ENCODE data around the gene INAFM2.

INAFM2 gene

DNA sequence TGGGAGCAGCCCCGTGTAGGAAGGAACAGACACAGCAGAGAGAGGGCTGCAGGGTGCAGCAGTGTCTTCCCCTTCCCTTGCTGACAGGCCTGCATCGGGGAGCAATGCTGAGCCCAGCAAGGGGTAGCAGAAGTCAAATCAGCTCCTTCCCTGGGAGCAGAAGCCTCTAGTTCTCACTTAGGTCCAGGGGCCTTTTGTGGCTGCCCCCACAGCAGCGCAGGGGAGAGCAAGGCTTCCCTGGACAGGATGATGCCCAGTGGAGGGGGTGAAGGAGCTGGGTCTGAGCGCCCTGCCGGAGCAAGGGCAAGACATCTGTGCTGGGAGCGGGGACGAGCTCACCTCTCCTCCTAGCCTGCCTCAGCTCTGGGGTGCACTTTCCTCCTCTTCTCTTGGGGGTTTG is 16.6 kb upstream of the INAFM2 start:
- no peak for DNase-seq (ENCODE audit: low spot score)

DNA sequence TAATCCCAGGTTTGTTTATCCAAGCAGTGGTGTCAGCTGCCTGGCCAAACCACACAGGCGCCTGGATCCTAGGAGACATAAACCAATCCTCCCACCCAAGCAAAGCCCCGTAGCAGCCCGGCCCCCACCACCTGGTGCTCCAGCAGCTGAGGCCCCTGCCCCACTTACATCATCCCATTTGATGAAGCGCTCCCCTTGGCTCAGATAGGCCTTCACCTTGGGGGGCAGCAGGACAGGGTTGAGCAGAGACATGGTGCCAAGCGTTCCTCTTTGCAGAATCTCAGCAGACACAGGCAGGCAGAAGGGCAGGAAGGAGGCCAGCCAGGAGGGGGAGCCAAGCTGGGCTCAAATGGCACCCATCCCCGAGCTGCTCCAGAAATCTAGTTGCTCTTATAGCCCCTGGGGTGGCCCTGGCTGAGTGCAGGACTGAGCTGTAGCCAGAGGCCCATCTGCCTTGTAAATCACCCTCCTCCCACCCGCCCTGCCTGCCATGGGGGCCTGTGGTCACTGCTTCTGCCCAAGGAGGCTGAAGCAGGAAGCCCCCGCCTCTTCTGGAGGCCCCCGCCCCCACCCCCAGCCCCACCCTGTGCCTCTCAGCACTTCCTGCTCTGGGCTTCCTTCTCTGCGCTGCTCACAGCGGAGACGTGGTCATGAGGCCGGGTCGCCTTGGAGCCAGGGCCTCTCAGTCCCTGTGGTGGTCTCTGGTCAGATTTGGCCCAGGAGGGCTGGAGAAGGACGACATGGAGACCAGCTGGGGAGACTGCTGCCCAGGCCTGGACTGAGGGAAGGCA is 15.9 kb upstream of the INAFM2 start, which contains the start of gene PLCB2:
TSS of gene PLCB2 (minus strand) at position 515 of the 791 bp plus-strand sequence. CDS start at position 252, 263 bp downstream.
- no peak for DNase-seq (ENCODE audit: low spot score)

DNA sequence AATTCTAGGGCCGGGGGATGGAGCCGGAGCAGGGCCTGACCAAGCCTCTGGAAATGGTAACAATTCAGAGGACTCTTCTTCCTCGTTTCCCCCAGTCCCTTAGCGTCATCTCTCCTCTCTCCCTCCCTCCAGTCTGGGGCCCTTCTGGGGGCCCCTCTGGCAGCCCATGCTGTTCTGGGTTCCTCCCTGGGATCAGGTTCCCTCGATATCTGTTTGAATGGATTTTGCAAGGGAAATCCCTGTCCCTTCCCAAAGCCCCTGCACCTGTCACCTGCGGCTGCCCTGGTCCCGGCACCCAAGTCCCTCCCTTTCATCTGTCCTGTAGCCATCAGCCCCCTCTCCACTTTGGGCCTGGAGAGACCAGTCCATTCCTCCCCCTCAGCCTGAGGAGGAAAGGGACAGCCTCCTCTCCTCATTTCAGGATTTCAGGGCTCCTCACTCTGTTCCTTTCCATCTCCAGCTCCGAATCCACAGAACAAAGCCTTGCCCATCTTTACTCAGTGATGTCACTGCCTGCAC is 14.1 kb upstream of the INAFM2 start:
- DNase-seq (ENCODE audit: low spot score): no peak

DNA sequence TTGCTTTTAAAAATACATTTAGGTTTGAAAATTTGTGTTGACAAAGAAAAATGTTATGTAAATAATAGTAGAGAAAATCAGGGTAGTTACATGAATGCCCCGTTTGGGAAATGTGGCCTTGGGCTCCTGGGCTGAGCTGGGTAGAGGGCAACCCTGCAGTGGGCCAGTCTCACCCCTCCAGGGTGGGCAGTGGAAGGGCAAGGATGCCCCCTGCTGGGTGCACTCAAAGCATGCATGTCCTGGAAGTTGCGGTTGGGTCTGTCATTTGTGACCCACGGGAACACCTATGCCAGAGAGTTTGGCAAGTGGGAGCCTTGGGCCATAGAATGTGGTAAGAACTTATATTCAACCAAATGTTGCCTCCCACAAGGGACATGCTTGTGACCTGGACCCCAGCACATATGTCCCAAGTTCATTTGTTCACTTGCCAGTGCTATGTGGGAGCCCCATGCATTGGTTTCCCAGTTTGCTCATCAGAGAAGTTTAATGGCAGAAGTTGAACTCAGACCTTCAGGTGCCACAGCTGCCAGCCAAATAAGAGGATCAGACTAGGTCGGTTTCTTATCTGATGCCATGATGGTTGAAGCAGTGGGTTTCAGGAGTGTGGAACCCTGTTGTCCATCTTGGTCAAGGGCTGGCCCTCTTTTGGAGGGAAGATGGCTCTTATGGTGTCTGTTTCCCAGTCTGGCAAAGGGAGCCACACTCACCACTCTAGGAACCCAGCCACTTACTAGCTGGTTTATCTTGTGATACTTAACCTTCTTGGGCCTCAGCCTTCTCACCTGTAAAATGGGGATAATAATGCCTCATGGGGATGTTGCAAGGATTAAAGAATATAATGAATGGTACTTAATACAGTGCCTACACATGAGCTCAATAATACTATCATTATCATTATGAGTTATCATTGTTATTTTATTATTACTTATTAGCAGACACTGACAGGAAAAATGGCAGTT is 13.2 kb upstream of the INAFM2 start:
- DNase-seq (ENCODE audit: low spot score): no peak

DNA sequence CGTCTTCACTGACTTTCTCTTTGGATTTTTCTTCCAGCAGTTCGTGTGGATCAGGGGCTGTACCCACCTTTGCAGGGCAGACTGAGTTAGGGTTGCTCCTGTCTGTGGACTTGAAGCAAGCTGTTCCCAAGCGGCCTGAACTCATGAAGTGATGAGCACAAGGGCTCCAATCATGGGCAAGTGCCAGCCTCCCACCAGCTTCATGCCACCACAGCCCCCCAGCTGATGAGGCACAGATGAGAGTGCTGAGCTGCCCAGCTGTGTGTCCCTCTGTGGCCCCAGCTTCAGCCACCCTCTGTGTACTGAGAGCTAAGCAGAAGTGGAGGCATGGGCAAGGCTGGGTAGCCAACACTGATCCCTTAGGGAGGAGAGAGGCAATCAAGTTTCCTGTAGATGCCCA is 12.5 kb upstream of the INAFM2 start:
- no peak for DNase-seq (ENCODE audit: low spot score)

DNA sequence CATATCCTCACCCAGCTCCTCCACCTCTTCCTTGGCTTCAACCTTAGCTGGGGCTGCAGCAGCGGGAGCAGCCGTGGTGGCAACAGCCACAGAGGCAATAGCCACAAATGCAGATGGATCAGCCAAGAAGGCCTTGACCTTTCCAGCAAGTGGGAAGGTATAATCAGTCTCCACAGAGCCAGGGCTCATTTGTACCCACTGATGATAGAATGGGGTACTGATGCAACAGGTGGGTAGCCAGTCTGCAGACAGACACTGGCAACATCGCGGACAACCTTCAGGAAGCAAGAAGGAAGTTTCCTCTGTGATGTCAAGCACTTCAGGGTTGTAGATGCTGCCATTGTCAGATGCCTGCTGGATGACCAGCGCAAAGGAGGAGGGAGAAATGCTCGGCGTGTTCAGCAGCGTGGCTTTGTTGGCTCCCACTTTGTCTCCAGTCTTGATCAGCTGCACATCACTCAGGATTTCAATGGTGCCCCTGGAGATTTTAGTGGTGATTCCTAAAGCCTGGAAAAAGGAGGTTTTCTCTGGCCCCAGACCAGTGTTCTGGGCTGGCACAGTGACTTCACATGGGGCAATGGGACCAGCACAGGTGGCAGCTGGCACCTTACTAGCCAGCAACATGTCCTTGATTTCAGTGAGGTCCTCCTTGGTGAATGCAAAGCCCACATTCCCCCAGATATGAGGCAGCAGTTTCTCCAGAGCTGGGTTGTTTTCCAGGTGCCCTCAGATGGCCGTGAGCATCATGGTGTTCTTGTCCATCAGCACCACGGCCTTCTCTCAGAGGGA is 10.9 kb upstream of the INAFM2 start:
- no peak for DNase-seq (ENCODE audit: low spot score)

DNA sequence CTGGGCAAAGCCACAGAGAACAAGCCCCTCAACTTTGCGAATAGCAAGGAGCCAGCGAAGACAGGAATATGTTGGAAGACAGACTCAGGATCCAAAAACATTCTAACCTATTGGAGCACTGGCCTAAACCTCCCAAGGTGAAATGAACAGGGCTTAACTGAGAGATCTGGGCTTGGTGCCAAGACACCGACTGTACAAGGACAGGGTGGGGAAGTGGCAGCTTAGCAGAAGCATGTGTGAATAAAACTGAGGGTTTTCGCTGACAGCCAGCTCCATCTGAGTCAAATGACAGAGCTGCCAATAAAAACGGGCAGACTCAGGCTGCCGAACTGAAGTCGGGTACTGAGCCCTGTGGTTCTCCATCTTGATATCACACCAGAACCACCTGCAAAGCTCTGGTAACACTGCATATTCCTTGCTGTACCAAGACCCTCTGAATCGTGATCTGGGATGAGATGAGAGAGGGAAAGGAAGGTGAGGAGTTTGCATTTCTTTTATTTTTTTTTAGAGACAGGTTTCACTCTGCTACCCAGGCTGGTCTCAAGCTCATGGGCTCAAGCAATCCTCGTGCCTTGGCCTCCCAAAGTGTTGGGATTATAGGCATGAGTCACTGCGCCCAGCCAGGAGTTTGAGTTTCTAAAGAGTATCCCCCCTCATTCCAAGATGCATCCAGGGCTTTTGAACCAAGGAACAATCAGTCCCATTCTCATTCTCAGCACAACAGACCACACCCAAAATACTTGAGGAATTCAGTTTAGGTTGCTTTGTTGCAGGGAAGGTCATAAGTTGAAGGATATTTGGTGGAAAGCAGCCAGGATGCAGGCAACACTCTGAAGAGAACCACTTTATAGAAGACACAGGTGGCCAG is 9.7 kb upstream of the INAFM2 start:
- no peak for DNase-seq (ENCODE audit: low spot score)

DNA sequence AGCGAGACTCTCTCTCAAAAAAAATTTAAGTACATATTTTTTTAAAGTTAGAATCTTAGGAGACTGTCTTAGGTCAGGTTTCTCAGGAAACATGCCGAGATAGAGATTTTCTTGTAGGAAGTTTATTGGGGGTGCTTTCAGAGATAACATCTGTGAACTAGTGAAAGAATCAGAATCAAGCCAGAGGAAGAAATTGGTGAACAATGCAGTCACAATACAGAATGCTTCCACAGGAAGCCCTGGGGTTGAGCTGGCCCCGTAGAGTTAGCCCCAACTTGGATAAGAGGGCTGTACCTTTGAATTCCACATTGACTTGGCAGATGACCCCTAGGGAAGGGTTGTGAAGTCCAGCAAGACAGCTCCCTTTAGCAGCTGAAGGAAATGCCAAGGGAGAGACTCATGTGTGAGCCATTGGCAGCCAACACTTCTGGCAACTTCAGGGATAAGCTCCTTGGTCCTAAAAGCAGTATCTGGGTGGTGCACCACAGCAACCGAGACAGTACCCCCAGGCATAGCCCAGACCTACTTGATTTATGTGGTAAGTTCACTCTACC is 8.7 kb upstream of the INAFM2 start:
- DNase-seq (ENCODE audit: low spot score): no peak

DNA sequence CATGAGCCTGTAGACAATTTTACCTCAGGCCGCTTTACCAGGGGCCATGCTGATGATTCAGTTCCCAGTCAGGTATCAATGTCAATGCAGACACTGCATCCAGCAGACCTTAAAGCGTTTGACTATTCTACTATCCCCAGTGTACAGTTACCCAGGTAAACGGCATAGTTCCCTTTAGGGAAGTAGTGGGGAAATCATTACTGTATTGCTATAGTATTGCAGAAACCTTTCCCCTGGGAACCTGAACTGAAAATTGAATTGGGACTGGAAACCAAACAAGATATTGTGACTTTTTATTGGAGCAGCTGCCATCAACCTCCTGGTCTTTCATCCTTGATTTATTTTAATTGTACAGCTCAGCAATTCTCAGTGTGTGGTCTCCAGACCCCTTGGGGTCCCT is 6.6 kb upstream of the INAFM2 start:
- no peak for DNase-seq (ENCODE audit: low spot score)

DNA sequence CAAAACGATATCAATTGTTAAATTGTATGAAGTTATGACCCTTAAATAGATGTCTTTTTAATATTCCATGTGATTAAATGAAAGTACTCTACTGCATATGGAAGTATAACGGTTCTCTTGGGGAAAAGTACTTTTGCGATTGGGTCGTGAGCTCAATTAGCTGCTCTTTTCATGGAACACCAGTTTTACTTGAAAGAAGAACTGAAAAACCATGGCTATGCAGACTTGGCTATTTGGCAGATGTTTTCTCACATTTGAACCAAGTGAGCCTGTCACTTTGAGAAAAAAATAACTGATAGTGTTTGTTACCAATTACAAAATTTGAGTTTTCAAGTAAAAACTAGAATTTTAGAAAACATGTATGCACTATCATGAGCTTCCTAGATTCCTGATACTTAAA is 5.9 kb upstream of the INAFM2 start:
- no peak for DNase-seq (ENCODE audit: low spot score)

DNA sequence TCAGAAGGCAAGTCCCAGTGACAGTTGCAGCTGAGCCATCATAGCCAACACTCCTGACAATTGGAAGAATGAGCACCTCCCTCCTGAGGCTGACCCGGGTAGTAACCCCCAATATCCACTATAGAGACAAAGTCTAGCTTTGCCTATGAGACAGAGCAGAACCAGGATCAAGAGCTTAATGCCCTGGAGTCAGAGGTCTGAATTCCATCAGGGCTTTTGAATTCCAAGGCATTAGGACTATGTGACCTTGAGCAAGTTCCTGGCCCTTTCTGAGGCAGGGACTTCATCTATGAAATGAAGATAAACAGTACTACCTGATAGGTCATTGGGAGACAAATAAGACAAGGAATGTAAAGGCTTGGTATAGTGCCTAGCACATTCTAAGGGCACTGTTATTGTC is 3.1 kb upstream of the INAFM2 start:
- DNase-seq (ENCODE audit: low spot score): no peak

DNA sequence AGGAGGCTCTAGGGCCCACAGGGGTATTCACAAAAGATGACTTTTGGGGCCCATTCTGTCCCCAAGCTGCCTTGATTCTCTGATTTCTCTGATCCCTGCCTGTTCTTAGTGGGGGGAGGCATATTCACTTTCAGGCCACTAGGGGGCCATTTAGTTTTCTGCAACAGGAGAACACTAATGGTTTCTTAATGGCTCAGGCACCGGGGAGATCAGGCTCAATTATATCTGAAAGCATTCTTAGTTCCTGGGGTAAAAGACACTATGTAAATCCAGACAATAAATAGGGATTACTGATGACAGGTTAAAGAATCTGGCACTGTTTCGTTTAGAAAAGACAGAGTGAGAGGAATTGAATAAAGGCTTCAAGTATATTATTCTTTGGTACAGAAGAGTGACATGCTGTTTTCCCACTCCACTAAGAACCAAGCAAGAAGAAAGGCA is 2.5 kb upstream of the INAFM2 start:
- peak; percentile 57 for DNase-seq (ENCODE audit: low spot score)

DNA sequence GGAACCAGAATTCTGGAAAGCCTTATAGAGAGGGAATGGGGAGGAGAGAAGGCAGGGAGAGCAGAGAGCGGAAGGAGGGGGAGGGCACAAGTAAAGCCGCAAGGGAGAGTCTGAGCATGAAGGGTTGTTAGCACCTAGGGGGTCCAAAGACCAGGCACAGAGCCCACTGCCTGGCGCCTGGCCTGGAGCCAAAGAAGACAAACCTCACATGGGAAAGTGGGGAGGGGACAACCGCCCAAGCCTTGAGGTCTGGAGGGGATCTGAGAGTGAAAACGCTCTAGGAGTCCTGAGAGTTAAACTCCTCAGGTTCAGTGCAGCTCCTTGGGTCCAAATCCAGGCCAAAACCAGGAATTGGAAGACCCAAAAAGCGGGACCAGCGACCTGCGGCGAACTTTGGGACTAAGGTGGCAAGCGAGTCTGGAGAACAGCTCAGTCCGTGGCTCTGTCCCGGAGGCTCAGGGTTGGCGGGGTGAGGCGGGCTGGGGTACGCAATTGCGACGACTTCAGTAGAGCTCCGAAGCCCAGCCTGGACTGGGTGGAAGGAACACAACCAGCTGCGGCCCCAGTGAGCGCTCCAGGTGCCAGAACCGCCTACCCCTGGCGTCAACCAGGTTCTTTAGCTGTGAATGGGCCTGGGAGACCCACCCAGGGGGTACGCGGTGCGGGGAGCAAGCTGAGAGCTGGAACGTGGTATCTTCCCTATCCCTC is 807 bp upstream of the INAFM2 start:
- DNase-seq (ENCODE audit: low spot score): no peak

DNA sequence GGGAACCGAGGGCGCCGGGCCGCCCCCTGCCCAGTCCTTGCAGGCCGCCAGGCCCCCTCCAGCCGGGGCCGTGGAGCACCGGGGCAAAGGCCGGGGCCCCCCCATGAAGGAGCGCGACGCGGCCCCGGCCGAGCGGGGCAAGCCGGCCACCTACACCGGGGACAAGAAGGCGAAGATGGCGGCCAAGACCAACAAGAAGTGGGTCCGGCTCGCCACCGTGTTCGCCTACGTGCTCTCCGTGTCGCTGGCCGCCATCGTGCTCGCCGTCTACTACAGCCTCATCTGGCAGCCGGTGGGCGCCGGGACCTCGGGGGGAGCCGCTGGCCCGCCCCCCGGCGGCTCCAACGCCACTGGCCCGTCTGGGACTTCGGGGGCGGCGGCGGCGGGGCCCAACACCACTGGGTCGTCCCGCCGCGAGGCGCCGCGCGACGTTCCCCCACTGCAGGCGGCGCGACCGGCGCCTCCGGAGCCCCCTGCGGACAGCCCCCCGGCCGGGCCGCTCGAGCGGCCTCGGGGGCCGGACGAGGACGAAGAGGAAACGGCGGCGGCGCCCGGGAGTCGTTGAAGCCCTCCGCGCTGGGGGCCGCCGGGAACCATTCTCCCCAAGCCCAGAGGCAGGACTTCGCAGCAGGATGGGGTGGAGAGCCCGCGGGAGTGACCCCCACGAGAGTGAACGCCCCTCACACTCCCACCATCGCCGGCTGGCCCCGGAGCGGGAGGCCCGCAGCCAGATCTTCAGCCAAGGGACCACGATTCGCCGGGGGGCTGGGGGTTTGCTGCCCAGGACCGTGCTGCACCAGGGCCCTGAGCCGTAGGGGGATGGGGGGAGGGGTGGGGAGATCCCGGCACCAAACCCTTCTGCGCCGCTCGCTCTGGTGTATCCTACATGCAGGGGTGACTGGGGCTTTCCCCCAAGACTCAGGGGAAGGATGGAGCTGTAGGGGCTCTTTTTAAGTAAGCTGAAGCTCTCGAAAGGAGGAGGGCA is 753 bp downstream of the INAFM2 start:
- no peak for DNase-seq (ENCODE audit: low spot score)

DNA sequence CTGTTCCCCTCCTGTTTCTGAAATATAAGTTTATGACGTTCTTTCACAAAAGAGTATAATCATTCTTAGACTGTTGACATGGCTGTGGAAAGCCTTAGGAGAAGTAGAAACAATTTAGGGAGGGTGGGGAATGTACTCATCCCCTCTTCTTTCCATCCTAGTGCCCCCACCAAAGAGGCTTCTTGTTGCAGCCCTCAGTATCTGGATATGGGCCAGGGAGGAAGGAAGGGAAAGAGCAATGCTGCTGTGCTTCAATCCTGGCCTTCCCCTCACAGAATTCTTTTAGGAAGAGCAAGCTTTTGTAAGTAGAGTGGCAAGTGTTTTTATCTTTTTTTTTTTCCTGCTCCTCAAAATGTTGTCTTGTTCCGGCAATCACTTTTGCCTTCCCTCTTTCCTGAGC is 1.7 kb downstream of the INAFM2 start:
- no peak for DNase-seq (ENCODE audit: low spot score)

DNA sequence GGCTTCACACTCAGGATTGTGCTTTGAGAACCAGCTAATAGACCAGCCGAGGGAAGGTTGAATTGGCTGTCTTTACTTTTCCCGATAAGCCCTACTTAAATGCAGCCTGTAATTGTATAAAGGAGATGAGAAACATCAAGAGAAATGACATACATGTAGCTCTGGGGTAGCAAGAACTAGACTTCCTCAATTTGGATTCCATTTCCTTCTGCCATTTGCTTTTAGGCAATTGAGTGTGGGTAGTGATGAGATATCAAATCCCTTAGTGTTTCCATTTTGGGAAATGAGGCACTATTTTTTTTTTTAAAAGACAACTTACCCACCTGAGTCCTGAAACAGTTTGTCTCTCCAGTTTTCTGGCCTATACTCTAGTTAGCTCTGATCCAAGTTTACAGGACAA is 2.2 kb downstream of the INAFM2 start:
- DNase-seq (ENCODE audit: low spot score): no peak

DNA sequence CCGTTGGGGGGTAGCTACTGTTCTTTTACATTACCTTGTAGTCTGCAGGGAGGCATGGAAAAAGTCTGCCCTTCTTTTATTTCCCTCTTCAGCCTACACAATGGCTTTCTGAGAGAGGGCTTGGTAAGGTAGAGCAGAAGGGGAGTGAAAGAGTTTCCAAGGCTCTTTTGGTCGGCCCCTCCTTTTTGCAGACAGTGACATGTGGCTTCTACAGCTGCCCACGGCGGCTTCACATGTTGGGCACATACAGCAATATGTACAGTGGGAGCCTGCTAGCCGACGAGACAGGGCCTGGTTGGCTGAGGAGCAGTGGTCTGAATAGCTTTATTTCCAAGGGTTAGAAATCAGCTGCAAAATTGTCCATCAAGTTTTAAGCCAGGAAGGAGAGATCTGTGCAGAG is 4.0 kb downstream of the INAFM2 start:
- no peak for DNase-seq (ENCODE audit: low spot score)

DNA sequence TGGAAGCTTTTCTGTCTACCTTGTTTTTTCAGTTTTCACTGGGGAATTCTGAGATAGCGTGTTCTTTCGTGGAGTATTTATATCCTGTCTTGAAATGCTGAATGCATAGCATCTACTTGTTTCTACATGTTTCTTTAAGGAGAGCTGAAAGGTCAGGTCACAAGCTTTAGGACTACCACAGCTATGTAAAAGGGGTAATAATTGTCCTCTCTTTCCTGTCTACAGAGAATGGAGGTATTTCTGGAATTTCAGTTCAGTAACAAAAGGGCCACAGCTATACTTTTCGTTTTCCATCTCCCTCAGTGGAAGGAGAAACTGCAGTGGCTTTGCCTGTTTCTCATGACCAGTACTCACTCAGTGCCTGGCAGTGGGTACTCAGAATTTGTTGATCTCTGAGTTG is 4.7 kb downstream of the INAFM2 start:
- no peak for DNase-seq (ENCODE audit: low spot score)

DNA sequence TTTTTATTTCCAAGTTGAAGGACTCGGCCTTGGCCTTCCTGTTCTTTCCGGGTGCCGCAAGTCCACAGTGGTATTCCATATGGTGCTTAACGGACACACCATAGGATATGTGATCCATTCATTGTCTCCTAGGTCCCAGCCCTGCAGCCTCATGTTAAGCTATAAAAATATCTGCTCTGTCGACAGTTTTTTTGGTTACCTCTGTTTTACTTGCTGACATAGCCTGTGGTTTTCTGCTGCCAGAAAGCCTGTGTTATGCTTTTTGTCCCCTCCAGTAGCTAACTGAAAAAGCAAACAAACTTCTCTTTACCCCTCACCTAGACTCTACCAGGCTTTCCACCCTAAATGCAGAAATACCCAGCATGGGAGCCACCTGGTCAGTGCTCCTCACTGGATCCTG is 5.3 kb downstream of the INAFM2 start:
- no peak for DNase-seq (ENCODE audit: low spot score)
